A204.1 (cell line): ENCODE data around the gene DAPP1.
A peak's percentile ranks its signal among the peaks of the same experiment; 100 is the strongest.

Experiments
- FAIRE-seq: peaks from 2 replicates; lab custom pipeline; 2012; peaks lifted over from hg19 to GRCh38; lab: Jason Lieb, UNC

The DAPP1 gene

DNA sequence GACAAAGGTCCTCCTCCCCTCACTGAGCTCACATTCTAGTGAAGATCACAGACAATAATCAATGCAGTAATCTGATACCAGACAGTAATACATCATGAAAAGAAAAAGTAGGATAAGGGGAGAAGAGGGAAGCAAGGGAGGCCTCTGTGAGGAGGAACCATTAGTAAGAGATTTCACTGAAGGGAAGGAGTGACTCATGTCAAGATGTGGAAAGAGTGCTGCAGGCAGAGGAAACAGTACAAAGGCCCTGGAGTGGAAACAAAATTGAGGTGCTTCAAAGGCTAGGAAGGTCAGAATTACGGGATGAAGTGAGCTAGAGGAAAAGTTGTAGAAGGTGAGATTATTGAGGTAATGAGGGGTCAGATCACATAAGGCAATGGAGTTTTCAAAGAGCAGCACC is 39.5 kb downstream of the DAPP1 start:
- FAIRE-seq, result no peak

DNA sequence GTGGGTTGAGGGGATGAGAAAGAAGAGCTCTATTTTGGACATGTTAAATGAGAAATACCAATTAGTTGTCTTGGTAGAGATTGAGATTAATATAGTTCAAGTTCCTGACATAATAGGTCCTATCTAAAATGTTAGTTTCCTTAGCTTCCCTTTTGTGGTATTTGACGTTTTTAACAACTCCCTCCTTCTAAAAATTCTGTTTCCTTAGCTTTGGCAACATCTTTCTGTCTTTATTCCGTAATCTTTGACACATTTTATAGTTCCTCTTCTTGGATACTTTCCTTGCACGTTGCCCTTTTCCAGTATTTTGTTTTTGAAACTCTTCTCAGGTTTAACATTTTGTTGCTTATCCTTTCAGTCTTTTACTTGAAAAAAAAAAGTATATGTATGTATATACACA is 40.7 kb downstream of the DAPP1 start:
- FAIRE-seq, result no peak

DNA sequence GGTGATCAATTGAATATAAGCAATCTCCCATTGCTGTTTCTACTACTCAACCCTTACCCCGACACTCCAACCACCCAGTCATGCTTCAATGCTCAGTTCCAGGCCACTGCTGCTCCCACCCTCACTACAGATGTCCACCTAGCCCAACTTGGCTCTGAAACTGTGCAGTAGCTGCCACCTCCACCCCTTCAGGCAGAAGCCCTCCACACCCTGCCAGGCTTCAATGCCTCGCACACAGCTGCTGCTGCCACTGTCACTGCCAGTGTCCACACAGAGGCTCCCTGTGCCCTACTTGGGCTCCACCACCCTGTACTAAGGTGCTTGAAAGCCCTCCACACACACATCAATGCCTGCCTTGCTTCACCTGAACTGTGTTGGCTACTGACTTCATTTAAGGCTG is 43.0 kb downstream of the DAPP1 start:
- no peak for FAIRE-seq

DNA sequence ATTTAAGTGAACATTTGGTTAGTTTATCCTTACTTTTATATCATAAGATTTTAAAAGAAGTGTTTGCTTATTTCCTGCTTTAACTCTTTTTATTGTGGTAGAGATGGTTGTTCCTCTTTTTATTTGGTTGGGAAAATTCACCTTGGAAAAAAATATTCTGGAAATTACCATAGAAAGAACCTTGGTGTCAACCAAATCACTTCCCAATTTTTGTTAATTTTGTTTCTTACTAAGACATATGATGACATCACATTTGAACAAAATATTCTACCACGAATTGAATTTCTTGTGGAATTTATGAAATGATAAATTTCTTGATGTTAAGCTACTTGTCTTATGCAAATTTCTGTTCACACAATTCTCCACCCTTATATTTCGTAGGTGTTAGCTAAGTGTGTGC is 43.9 kb downstream of the DAPP1 start:
- no peak for FAIRE-seq

DNA sequence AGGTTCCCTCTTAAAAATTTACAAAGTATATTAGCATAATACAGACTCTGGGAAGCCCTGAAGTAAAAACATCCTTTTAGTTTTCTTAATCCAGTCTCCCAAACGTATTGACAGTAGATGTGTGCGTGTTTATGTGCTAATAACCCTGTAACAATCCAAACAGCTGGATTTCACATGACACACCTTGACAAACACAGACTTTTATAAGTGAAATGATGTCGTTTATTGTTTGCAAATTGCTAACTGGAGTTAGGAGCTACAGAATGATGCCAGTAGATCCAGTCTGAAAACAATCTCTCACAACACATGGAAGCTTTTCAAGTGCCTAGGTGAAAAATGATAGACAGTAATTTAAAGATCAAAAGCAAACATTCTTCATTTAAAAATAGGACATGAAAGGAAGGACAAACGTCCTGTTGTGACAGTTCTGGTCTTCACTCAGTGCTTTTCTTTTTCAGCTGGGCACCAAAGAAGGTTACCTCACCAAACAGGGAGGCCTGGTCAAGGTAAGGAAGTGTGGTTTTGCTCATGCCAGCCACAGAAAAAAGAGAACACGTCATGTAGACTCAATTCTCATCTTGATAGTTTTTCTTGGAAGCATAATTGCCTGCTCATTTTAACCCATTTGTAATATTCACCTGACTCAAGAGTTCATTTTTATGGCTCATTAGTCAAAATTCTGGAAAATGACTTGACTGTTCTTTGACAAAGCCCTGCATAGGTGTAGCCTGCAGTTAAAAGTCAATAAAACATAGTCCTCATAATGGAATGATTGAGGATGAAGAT is 44.7 kb downstream of the DAPP1 start:
- FAIRE-seq, result no peak

DNA sequence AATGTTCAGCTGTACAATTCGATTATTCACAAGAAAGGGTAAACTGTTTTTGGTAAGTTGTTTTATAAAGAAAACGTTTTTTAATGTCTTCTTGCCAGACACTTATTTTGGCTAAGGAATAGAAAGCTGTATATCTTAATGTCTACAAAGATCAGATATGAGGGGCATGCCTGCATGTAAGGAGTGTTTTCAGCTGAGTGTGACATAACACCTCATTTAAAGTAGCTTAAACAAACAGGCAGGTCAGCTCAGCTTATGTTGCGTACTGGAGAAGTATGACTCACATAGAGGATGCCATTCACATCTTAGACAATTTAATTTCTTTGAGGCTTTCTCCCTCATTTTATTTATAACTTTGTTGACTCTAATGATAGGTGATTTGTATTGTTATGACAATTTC is 47.2 kb downstream of the DAPP1 start:
- no peak for FAIRE-seq

DNA sequence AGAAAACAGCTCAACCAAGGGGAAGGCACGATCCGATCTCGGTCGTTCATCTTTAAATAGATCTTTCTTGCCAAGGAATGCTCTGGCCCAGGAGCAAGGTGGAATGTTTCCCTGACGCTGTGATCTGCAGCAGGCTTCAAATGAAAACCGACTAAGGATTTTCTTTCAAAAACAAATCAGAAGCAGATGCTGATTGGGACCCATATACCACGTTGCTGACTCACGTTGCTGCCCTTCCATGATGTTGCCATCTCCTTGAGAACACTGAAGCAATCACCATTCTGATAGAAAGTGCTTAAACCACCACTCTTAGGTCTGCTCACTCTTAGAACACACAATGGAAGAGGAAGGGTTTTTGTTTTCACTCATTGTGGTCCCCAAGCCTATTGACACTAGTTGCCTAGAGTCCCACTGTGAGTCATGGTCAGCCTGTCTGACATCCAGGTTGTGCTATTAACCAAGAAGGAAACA is 51.5 kb downstream of the DAPP1 start:
- FAIRE-seq, result no peak

DNA sequence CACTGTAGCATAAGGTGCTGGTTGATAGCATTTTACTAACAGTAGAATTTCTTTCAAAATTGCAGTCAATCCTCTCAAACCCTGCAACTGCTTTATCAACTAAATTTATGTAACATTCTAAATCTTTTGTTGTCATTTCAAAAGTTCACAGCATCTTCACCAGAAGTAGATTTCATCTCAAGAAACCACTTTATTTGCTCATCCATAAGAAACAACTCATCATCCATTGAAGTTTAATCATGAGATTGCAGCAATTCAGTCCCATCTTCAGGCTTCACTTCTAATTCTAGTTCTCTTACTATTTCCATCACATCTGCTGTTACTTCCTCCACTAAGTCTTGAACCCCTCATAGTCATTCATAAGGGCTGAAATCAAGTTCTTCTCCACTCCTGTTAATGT is 55.9 kb downstream of the DAPP1 start:
- FAIRE-seq, result no peak

DNA sequence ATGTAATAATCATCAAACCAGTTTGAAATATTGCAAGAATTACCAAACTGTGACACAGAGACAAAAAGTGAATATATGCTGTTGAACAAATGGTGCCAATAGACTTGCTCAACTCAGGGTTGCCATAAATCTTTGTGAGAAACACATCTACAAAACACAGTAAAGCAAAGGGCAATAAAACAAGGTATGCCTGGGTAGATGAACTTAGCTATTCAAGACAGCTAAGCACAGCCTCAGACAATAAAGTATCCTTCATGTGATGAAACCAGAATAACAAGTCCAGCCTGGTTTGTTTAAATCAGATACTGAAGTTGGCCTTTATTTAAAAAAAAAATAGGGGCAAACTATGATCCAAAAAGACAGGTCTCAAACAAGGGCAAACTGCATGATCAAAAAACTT is 58.4 kb downstream of the DAPP1 start:
- FAIRE-seq, result no peak

DNA sequence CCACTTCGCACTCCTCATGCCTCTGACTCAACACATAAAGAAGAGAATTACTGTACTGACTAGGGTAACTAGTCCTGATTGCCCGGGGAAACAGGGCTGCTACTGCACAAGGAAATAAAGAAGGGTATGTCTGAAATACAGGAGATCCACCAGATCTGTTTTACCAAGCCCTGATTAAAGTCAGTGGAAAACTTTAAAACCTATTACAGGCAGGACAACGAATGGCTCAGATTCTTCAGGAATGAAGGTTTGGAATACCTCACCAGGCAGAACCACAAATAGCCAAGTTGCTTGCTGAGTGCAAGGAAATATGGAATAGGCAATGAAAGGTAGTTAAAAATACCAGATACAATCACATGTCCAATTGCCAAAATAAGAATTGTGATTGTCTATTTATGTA is 60.3 kb downstream of the DAPP1 start:
- no peak for FAIRE-seq

DNA sequence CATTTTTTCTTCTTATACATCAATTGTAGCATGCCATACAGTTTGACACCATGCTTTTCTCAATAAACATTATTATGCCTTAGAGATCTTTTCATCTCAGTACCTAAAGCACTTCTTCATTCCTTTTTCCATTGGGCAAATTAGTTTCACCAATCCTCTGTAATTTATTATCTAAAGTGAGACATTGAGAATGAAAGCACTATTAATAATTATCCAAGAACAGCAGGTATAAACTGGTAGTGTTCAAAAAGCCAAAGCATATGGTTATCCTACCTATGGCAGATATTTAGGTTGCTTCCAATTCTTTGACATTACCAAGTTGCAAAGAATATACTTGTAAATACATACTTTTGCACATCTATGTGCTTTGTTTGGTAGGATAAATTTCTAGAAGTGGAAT is 62.0 kb downstream of the DAPP1 start:
- no peak for FAIRE-seq

DNA sequence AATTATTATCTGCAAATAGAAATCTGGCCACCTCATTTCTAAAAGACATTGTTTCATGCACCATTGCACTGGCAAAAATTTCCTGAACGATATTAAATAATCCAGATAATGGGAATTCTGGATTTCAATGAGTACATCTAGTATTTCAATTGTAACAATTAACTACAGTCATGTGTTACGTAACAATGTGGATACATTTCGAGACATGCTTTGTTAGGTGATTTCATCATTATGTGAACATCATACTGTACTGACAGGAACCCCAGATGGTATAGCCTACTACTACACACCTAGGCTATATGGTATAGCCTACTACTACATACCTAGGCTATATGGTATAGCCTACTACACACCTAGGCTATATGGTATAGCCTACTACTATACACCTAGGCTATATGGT is 62.8 kb downstream of the DAPP1 start:
- no peak for FAIRE-seq

DNA sequence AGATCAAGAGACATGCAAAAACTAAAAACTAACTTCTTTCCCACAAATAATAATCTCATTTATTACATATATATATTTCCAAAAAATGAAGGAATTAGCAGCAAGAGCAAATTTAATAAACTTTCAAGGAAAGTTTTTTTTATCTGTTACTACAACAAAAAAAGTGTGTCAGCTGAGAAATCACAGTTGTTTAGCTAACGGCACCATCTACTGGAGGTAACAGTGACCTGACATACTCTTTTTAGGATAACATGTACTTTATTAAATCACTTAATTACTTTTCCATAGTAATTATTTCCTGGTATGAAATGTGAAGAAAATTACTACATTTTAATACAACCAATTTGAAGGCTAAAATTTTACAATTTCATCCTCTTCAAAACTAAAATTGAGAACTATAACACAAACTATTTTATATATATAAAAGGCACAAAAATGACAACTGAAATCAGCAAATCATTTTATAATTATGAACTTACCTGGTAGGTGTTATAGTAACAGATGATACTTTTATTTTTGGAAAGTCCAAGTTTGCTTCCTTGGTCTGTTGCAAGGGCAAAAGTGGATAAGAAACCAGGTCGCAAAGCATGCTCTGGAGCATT is 68.5 kb downstream of the DAPP1 start:
- FAIRE-seq, result peak; percentile 97

DNA sequence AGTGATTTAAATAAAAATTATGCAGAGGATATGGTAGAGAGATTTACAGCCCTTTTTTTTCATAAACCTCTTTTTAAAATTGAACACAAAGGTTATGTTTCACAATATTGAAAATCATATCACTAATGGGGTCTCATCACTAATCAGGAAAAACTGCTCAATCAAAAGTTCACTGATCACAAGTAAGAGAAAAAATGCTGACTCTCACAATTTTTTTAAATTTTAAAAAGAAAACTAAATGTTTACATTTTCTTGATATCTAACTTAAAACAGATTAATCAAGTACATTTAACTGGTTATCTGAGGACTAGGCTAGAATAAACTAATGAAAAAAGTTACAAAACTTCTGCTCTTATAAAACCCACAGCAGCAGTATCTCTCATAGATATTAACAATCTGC is 69.1 kb downstream of the DAPP1 start:
- no peak for FAIRE-seq

DNA sequence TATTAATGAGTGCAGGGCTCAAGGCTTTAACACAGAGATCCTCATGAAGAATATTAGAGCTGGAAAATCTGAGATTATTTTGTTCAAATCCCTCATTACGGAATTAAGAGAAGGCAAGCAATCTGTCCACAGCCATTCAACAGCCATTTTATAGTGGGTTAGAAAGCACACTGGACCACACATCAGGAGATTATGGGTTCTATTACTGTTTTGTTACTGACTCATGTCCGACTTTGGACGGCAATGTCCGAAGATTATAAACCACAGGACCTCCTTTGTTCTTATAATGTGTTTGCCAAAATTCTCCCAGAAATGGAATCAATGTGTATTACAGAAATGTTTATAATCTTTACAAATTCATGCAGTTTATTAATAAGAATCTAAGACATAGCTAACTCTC is 69.5 kb downstream of the DAPP1 start:
- no peak for FAIRE-seq

DNA sequence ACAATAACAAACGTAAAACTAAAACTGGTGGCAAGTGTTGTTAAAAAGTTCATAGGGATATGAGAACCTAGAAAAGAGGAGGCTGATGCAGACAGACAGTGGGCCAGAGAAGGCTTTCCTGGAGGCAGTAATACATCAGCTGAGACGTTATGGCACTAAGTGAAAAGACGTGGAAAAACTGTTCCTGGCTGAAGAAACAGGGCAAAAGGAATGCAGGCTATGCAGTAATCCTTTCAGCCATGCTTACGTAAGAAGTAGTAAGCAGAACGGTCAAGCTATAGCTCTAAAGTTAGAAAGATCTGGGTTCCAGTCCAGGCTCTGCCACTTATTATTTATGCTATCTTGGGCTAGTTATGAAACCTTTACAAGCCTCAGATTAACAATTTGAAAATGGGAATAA is 71.2 kb downstream of the DAPP1 start:
- FAIRE-seq, result no peak

DNA sequence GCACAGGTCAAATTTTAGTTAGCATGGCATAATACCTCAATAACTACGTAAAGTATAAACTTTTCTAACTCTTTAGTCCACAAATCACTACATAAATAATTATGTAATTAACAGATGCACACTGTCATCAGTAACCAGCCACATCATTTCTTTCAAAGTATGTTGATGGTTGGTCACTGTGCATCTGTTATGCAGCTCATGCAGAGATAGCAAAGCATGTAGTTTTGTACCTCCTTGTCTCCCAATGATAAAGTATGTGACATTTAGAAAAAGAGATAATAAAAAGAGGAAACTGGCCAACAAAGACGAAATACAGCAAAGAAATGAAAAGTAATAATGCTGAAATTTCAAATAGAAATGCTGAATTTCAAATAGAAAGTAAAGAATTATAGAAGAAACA is 74.7 kb downstream of the DAPP1 start:
- FAIRE-seq, result no peak

DNA sequence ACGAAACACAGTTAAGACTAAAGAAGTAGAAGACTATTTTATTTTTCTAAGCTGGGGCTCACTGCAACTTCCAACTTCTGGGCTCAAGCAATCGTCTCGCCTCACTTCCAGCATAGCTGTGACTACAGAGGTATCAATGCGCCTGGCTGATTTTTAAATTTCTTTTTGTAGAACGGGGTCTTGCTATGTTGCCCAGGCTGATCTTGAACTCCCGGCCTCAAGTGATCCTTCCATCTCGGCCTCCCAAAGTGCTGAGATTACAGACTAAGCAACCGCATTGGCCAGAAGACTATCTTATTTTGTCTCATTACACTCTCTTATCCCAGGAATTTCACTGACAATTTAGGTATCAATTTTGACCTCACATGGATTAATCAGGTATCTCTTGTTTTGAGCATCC is 76.4 kb downstream of the DAPP1 start:
- FAIRE-seq, result no peak

DNA sequence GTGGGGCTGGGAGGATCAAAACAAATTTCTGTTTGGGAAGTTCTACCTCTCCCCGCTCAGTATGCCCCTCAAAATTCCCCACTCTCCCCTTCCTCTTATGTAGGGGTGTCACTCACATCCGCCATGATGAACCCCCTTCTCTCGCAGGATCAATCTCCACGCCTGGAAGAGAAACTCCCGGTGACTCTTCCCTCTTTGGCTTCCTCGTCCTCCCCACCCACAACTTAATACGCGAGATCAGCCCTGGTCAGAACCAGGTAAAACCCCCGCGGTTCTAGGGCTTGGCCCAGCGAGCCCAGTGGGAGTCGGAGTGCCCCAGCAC is 77.2 kb downstream of the DAPP1 start:
- FAIRE-seq, result no peak

DNA sequence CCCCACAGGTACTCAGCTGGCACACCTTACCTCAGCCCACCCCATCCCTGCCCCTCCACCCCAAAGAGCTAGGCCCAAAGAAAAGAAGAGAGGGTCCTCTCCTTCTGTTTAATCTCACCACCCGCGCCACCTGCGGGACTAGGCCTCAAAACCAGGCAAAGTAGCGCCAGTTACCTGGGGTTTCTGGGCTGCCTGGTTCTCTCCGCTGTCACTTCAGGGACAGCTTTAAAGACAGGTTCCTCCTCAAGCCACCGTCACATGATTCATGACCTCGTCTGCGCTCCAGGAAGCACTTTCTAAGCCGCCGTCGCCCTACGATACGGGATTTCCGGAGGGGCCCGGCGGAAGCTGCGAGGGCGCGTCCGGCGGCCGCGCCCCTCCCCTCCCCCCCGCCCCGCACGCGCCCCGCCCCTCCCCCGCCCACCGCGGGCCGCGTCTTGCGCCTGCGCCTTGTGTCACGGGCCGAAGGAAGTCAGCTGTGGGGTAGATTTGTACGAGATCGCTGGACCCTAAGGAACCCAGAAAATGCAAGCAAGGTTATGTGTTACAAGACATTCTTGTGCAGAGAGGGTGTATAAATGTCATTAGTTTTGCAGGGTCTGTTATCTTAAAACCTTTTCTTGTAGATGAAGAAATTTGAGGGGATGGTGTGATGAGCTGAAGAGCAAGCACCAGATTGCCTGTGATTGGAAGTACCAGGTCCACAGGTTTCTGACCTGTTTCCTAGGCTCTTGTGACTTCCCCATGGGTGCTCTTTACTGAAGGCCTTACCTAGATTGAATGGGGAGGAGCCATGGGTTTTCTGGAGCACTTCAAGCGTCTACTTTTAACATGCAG is 77.8 kb downstream of the DAPP1 start, which contains the start of gene LAMTOR3:
TSS of gene LAMTOR3 (minus strand) at position 267 of the 837 bp plus-strand sequence. CDS start 464 bp downstream, outside the sequence.
- FAIRE-seq, result no peak

DNA sequence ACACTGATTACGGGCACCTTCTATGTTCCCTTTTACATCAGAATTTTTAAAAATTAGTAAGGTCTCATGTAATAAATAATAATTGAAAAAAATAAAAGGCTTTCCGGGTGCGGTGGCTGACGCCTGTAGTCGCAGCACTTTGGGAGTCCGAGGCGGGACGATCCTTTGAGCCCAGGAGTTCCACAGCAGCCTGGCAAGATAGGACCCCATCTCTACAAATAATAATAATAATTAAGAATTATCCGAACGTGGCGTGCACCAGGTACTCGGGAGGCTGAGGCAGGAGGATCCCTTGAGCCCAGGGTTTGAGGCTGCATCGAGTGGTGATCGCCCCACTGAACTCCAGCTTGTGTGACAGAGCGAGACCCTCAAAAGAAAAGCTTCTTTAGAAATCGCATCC is 78.4 kb downstream of the DAPP1 start:
- FAIRE-seq, result no peak

DNA sequence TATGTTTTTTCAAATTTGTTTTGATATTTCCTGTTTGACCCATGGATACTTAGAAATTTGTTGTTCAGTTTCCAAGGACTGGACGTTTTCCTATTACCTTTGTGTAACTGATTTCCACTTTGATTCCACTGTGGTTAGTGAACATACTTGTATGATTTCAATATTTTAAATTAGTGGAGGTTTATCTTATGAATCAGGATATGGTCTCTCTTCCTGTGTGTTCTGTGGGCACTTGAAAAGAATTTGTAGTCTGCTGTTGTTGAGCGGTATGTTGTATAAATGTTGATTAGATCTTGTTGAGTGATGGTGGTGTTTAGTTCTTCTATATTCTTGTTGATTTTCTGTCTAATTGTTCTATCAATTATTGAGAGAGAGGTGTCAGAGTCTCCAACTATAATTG is 98.8 kb downstream of the DAPP1 start:
- FAIRE-seq, result no peak

DNA sequence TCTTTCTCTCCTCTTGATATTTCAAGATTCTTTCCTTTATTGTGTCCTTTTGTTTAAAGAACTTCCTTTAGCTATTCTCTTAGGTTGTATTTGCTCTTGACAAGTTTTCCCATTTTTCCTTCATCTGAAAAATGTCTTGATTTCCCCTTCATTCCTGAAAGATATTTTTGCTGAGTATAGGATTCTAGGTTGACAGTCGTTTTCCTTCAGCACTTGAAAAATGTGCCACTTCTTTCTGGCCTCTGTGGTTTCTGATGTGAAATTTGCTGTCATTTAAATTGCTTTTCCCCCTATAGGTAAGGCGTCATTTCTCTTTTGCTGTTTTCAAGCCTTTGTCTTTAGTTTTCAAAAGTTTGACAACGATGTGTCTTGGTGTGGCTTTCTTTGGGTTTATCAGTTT is 100.9 kb downstream of the DAPP1 start:
- FAIRE-seq, result no peak
